ENCODE results near the gene HSPB2. TPM values are rescaled to one million over a fixed set of nuclear protein-coding genes. Genes with fewer than 3 reads are reported as not detected.

The HSPB2 gene
- total and polyA plus RNA-seq, 9 donors, result 0.34 to 11.8 (median 7.6) TPM; not detected in 1

DNA sequence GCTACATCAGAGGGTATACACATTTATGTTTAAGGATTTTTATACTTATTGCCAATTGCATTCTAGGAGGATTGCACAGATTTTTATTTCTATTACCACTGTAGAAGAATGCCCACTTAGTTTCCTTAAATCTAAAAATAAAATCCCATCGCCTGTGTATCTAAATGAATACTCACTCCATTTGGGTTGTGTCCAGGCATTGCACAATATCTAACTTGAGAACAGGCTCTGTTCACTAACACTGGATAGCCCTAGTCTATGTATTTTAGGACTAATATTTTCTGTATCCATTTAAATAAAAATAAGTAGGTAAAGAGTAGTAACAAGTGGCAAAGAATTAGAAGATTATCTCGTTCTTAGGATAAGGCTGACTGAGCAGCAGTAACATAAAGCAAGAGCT, 10.3 kb downstream of the HSPB2 start:
- Histone ChIP-seq H3K9me3 (no peaks in the 10 kb centered on the region), H3K4me1 (ENCODE audit: insufficient read depth) (peaks cover 13% of the 10 kb centered on the region), H3K27me3 (no peaks in the 10 kb centered on the region), H3K36me3 (no peaks in the 10 kb centered on the region), H3K27ac (peak overlapping the region; percentile 68 to 85), H3K4me3 (no peak overlapping the region)
- 1 to 9% (median 3%) methylated on average over 2 of the region's 2 CpGs for WGBS, 3 donors
- TF ChIP-seq EP300 (IDR thresholded peaks at IDR 0.05) (no peak), CTCF (IDR thresholded peaks at IDR 0.05) (peak in 1 of 3 donors; percentile 28)
- intact Hi-C loops (cut with DNase I), result loop anchor here in 1 of 4 donors (5.0 kb wide), 1 partner anchor 41 kb away; no protein-coding TSS in a partner anchor
- peak in 3 of 5 donors; percentile 53 to 84 (median 67) for DNase-seq

- intact Hi-C loops (cut with DNase I), result loop anchor here in 1 of 4 donors (5.0 kb wide), 1 partner anchor 41 kb away; no protein-coding TSS in a partner anchor
- Histone ChIP-seq H3K27ac (peak overlapping the region; percentile 68 to 85), H3K4me1 (ENCODE audit: insufficient read depth) (peaks cover 13% of the 10 kb centered on the region), H3K9me3 (no peaks in the 10 kb centered on the region), H3K4me3 (no peak overlapping the region), H3K36me3 (no peaks in the 10 kb centered on the region), H3K27me3 (no peaks in the 10 kb centered on the region)
- DNase-seq, result no peak
- TF ChIP-seq EP300 (IDR thresholded peaks at IDR 0.05), result no peak
- TF ChIP-seq POLR2A (IDR thresholded peaks at IDR 0.05), result no peak
- no peak for TF ChIP-seq CTCF (IDR thresholded peaks at IDR 0.05)
- WGBS, 3 donors, result 9 to 14% (median 12%) methylated on average over 5 of the region's 5 CpGs
These were observed 10.8 kb downstream of the HSPB2 start for GRCh38 chr11:111923351-111923788.

DNA sequence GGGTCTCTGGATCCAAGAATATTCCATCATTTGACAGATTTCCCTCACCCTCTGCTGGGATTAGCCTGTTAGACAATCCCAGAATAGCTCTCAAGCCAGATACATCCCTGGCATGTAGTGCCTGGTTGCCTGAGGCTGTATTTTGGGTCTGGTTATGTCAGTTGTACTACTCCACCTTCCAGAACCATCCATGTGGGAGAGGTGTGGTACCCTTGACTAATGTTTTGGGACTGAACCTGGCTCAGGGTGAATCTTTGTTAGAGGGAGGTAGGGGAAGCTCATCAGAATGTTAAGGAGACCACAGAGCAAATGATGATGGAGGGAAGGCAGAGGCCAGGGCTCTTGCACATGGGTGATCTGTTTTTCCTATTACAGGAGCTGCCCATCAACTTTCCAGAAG, 11.4 kb downstream of the HSPB2 start:
- Histone ChIP-seq H3K36me3 (no peaks in the 10 kb centered on the region), H3K27me3 (no peaks in the 10 kb centered on the region), H3K27ac (peak overlapping the region; percentile 68 to 85), H3K9me3 (no peaks in the 10 kb centered on the region), H3K4me1 (ENCODE audit: insufficient read depth) (peaks cover 10% of the 10 kb centered on the region), H3K4me3 (no peak overlapping the region)
- TF ChIP-seq EP300 (IDR thresholded peaks at IDR 0.05), result no peak
- no peak for TF ChIP-seq CTCF (IDR thresholded peaks at IDR 0.05)
- TF ChIP-seq POLR2A (IDR thresholded peaks at IDR 0.05), result no peak
- intact Hi-C loops (cut with DNase I), result loop anchor here in 1 of 4 donors (5.0 kb wide), 1 partner anchor 42 kb away; no protein-coding TSS in a partner anchor
- no peak for DNase-seq

DNA sequence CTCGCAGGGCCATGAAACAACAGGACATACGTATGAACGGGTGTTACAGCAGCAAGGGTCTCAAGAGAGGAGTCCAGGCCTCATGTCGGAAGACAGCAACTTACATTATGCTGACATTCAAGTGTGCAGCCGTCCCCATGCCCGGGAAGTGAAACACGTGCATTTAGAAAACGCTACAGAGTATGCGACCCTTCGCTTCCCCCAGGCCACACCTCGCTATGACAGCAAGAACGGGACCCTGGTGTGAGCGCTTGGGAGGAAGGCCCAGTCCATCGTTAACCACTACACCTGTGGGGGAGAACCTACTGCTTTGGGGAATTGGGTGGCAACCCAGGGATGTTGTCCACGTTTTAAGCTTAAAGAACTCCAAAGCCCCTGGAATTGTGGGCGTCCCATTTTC, 13.4 kb downstream of the HSPB2 start:
- H3K4me1 ChIP-seq (ENCODE audit: insufficient read depth), result peaks cover 10% of the 10 kb centered on the region
- intact Hi-C loops (cut with DNase I), result loop anchor here in 3 of 4 donors (2.0 to 5.0 kb wide), 2 partner anchors 13 to 49 kb away; partner anchors contain the start of genes CFAP68 (in 2 of the 3), FDXACB1 (in 2 of the 3) and HSPB2 (in 1 of the 3)
- DNase-seq, result peak in 1 of 5 donors; percentile 58
- H3K9me3 ChIP-seq, result no peaks in the 10 kb centered on the region
- no peak overlapping the region for H3K27ac ChIP-seq
- H3K36me3 ChIP-seq, result no peaks in the 10 kb centered on the region
- WGBS, 3 donors, result 90 to 93% (median 91%) methylated on average over 16 of the region's 16 CpGs
- TF ChIP-seq POLR2A (IDR thresholded peaks at IDR 0.05) (no peak), CTCF (IDR thresholded peaks at IDR 0.05) (no peak), EP300 (IDR thresholded peaks at IDR 0.05) (no peak)
- H3K4me3 ChIP-seq, result no peak overlapping the region
- no peaks in the 10 kb centered on the region for H3K27me3 ChIP-seq

Data from ovary (tissue), 9 donors.